GM19455 (cell line): ENCODE data around the gene SLC16A5.
A peak's percentile ranks its signal among the peaks of the same experiment; 100 is the strongest.
"Not testable (repeated sequence)": the region's sequence is repeated elsewhere in the genome, so short reads cannot be mapped to it uniquely, and the experiment has no call there.

ENCODE experiments used
- ATAC-seq: cut with Tn5 transposase; IDR thresholded peaks from one replicate; pipeline ENCODE4 v1.9.1; 2021; ENCODE audit not compliant: unreplicated experiment

SLC16A5 gene

DNA sequence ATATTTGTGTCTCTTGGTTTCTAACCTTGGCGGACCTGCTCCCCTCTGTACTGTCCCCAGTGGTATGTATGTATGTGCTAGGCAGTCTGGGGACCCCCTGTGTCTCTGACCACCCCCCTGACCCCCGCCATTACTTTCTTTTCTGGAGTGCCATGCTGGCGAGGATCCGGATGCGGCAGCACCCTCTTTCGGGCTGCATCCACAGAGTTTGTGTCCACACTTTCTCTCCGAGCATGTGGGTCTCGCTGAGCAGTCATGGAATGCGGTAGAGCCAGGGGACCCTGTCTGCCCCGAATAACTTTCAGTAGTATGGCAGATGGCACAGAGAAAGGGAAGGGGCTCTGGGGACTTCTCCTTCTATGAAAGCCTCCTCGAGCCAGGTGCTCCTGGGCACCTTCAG lies 23.7 kb upstream of the SLC16A5 start:
- no peak for ATAC-seq

- ATAC-seq = no peak
Observed at GRCh38 chr17:75064460-75064859, 23.3 kb upstream of the SLC16A5 start.

- no peak for ATAC-seq
Observed at GRCh38 chr17:75064867-75065561, 22.7 kb upstream of the SLC16A5 start.

GRCh38 chr17:75065562-75066151 lies 22.1 kb upstream of the SLC16A5 start:
- no peak for ATAC-seq

- ATAC-seq = no peak
Observed at GRCh38 chr17:75067856-75068255, 19.9 kb upstream of the SLC16A5 start.

DNA sequence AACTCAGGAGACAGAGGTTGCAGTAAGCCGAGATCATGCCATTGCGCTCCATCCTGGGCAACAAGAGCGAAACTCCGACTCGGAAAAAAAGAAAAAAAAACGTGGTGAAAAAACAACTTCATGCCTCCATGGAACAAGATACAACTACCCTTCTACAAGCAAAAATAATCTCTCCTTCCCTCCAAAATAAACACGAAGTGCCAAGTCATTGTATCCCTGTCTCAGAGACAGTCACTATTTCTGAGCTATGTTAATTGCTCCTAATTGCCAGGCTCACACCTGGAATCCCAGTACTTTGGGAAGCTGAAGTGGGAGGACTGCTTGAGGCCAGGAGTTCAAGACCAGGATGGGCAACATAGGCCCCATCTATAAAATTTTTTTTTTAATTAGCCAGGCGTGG lies 19.0 kb upstream of the SLC16A5 start:
- ATAC-seq = no peak

DNA sequence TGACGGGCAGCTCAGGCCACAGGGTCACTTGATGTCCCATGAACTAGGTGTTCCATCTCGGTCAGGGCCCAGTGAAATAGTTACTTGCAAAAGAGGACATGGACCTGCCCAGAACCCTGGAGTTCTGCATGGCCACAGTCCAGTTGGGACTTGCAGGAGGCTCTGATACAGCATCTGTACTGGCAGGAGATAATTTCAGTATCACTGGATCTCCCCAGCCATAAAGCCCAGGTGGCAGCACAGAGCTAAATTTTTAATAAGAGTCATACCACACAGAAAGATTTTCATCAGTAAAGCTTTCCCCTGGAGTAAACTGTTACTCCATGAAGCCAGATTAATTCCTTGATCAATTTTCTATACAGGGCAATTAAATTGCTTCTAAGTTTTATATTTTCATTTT lies 18.0 kb upstream of the SLC16A5 start:
- ATAC-seq = no peak

DNA sequence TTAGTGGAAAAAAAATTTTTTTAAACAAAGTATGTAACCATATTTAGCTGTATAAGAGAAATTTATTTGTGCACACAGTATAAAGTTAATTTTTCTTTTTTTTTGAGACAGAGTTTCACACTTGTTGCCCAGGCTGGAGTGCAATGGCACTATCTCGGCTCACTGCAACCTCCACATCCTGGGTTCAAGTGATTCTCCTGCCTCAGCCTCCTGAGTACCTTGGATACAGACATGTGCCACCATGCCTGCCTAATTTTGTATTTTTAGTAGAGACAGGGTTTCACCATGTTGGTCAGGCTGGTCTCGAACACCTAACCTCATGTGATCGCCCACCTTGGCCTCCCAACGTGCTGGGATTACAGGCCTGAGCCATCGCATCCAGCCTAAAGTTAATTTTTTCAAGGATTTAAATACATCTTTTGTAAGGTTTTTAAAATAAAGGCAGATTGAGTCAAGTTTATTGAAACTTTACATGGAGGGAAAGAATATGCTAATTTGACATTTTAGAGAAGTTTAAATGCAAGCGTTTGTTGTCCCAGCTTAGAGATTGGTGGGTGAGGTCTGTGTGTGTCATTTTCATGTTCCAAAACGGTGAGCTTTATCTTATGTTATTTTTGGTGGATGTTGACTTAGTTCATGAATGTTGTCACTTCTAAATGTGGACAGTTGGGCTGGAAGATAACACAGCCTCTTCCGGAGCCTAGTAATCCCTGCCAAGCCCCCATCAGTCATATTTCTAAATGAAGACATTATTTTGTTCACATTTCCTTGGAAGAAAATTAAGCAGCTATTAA lies 16.1 kb upstream of the SLC16A5 start:
- ATAC-seq = not testable (repeated sequence)

DNA sequence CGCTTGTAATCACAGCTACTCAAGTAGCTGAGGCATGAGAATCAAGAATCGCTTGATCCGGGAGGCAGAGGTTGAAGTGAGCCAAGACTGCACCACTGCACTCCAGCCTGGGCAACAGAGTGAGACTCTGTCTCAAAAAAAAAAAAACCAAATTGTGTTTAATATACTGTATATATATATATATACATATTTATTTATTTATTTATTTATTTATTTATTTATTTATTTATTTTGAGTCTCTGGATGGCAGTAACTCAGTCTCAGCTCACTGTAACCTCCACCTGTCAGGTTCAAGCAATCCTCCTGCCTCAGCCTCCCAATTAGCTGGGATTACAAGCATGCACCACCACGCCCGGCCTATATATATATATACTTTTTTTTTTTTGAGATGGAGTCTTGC lies 14.8 kb upstream of the SLC16A5 start:
- not testable (repeated sequence) for ATAC-seq

DNA sequence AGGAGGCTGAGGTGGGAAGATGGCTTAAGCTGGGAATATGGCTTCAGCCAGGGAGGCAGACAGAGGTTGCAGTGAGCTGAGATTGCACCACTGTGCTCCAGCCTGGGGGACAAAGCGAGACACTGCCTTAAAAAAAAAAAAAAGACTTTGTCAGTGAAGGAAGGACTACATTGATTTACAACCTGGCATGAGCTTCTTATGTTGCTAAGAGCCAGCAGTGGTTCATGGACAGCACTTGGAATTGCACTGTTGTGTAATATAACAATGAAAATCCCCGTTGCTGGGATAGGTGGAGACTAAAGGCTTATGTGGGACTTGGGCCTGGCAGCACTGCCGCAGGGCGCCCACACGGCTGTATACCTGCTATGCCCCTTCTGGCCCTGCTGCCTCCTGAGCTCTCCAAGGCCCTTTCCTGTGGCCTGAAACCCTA lies 14.1 kb upstream of the SLC16A5 start:
- no peak for ATAC-seq

GRCh38 chr17:75074532-75074931 lies 13.2 kb upstream of the SLC16A5 start:
- no peak for ATAC-seq

DNA sequence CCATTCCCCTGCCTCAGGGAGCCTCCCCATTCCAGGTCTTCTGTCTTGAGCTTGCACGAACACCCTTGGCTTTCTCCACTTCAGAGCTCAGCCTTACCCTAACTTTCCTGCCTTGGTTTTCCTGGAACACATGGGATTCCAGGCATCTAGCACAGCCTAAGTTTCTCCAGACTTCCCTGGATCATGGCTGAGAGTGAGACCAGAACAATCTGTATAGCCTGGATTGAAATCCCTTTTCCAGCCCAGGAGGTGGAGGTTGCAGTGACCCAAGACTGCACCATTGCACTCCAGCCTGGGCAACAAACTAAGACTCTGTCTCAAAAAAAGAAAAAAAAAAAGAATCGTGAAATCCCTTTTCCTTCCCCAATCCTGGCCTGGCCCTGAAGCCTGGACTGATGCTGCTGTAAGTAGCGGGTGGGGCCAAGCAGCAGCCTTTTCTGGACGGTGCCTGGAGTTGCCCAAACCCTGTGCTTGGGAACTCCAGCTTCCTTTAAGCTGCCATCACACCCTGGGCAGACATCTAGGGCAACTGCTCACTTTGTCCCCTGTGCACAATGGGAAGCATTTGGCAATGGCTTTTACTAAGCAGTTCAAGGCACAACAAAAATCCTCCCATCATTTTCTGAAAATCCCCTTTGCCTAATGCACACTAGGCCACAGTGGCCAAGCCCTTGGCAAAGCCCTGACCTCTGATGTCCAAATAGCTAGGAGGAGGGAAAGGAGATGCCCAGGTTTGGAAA lies 12.0 kb upstream of the SLC16A5 start:
- no peak for ATAC-seq

DNA sequence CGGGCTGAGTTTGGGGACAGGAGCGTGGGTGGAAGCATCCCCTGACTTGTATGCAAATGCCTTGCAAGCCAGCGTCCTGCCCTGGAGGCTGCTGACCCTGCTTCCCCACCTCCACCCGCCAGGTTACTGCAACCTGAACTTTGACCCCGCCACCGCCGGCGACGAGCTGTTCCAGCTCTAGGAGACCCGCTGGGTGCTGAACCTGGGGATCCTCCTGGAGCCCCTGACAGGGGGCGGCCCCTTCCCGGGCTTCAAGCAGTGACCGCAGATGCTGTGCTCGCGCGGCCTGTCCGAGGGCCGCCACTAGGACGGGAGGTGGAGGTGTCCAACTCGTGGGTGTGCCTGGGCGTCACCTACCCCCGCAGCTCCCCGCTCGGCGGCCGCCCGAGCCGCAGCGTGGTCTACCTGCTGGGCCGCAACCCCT lies 10.7 kb upstream of the SLC16A5 start:
- ATAC-seq = no peak

- peak; percentile 49 for ATAC-seq
Observed at GRCh38 chr17:75077496-75078283, 10.1 kb upstream of the SLC16A5 start.

DNA sequence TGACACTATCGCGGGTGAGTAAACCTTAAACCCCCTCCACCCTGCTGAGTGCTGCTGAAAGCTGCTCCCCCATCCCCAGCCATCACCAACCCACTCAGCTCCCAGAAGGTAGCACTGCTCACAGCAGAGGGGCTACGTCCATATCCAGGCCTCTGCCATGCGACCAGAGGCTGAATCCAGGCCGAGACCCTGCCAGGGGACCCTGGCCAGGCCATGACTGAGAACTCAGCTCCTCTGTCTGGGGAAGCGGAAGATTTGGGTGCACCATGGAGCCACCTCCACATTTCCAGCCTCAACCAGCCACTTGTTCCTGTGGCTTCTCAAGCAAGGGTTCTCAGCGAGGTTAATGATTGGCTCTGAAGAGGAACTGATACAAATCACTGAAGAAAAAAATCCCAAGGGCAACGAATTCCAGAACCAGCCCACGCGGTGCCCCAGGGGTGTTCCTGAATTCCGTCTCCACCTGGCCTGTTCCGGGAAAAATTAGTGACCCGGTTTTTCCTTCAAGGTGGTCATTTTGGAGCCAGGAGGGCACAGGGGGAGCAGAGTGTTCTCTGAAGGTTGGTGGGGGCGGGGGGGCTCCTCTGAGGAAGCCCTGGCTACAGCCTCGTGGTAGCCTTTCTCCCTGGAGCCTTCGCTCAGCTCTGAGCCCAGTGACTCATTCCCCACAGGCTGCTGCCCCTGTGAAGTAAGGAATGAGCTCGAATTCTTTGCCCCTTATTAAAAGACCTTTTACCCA lies 9.3 kb upstream of the SLC16A5 start:
- peak; percentile 22 for ATAC-seq

GRCh38 chr17:75079023-75079373 lies 8.8 kb upstream of the SLC16A5 start:
- no peak for ATAC-seq

- ATAC-seq = no peak
Observed at GRCh38 chr17:75081611-75082540, 5.9 kb upstream of the SLC16A5 start.

- no peak for ATAC-seq
Observed at GRCh38 chr17:75082683-75083082, 5.1 kb upstream of the SLC16A5 start.
